Loucy (cell line): Measurements from ENCODE around the gene PAN2.
A peak's percentile ranks its signal among the peaks of the same experiment; 100 is the strongest.
"Not testable (repeated sequence)": the region's sequence is repeated elsewhere in the genome, so short reads cannot be mapped to it uniquely, and the experiment has no call there.

Source experiments
- H2AFZ ChIP-seq: fragments of 200-600 bp; sonication (generic); 2 replicates; pipeline ENCODE4 v1.6.0; 2016; ENCODE audit warnings: antibody characterized with exemption, mild to moderate bottlenecking, low read length, moderate library complexity
- H3F3A ChIP-seq: fragments of 200-600 bp; 2 replicates; pipeline ENCODE4 v1.6.0; 2016; ENCODE audit warnings: antibody characterized with exemption, low read depth, mild to moderate bottlenecking
- H3K27me3 ChIP-seq: fragments of 200-600 bp; sonication (generic); 2 replicates; pipeline ENCODE4 v1.6.1; 2014; ENCODE audit warnings: low read length, mild to moderate bottlenecking; ENCODE audit not compliant: insufficient read depth, poor library complexity, severe bottlenecking
- H3K36me3 ChIP-seq: fragments of 200-600 bp; sonication (generic); 2 replicates; pipeline ENCODE4 v1.6.1; 2016; ENCODE audit warnings: low read length; ENCODE audit not compliant: insufficient read depth
- H3K4me1 ChIP-seq: fragments of 200-600 bp; sonication (generic); 2 replicates; pipeline ENCODE4 v1.5.1; 2014; ENCODE audit warnings: low read length, mild to moderate bottlenecking; ENCODE audit not compliant: insufficient read depth, poor library complexity, severe bottlenecking
- H3K4me2 ChIP-seq: fragments of 200-600 bp; sonication (generic); 2 replicates; pipeline ENCODE4 v1.6.0; 2014; ENCODE audit warnings: antibody characterized with exemption, low read length, low read depth, mild to moderate bottlenecking; ENCODE audit not compliant: poor library complexity, severe bottlenecking
- H3K4me3 ChIP-seq: fragments of 200-600 bp; sonication (generic); 2 replicates; pipeline ENCODE4 v1.5.1; 2014; ENCODE audit warnings: low read length, mild to moderate bottlenecking, mixed read lengths; ENCODE audit not compliant: poor library complexity, severe bottlenecking
- H3K79me2 ChIP-seq: fragments of 200-600 bp; sonication (generic); 2 replicates; pipeline ENCODE4 v1.6.1; 2014; ENCODE audit warnings: low read length; ENCODE audit not compliant: insufficient read depth
- H3K9ac ChIP-seq: fragments of 200-600 bp; sonication (generic); 2 replicates; pipeline ENCODE4 v1.6.0; 2014; ENCODE audit warnings: mild to moderate bottlenecking, low read depth, low read length, moderate library complexity; ENCODE audit not compliant: poor library complexity, severe bottlenecking
- H3K9me2 ChIP-seq: fragments of 200-600 bp; sonication (generic); replicated peaks from 2 replicates; pipeline ENCODE4 v1.6.1; 2016; ENCODE audit warnings: low read depth, low read length, mixed read lengths
- H3K9me3 ChIP-seq: fragments of 200-600 bp; sonication (generic); 2 replicates; pipeline ENCODE4 v1.6.1; 2014; ENCODE audit warnings: mild to moderate bottlenecking, antibody characterized with exemption, low read length, low read depth; ENCODE audit not compliant: insufficient read depth
- H4K20me1 ChIP-seq: fragments of 200-600 bp; sonication (generic); 2 replicates; pipeline ENCODE4 v1.6.0; 2014; ENCODE audit warnings: antibody characterized with exemption, low read length, mild to moderate bottlenecking; ENCODE audit not compliant: insufficient read depth, poor library complexity, severe bottlenecking
- EZH2phosphoT487 ChIP-seq: fragments of 200-600 bp; IDR thresholded peaks from 2 replicates; pipeline ENCODE4 v1.6.1; 2018; ENCODE audit warnings: antibody characterized with exemption, mild to moderate bottlenecking, moderate library complexity, borderline replicate concordance
- TF ChIP-seq, protein P1 (sequence below): fragments of 200-600 bp; sonication (generic); conservative IDR thresholded peaks from 2 replicates; pipeline ENCODE4 v1.5.1; 2014; ENCODE audit warnings: mild to moderate bottlenecking, antibody characterized with exemption, low read length

Gene PAN2

DNA sequence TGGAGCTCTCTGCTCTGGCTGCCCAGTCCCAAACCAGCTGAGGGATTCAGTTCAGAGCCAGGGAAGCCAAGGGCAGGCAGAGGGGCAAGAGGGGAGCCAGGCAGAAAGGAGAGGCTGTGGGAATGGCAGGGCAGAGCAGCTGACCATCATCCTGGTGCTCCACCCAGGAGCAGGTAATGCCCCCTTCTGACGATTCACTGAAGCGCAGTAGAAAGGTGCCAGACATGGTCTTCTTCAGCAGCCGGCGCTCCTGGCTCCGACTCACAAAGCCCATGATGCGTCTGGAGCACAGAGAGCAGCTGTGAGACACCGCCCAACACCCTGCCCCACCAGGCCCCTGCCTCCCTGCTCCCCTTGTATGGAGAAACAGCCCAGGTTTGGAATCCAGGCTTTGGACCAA lies 12.9 kb upstream of the PAN2 start:
- H3K9me2 ChIP-seq = no peaks in the 10 kb centered on the region
- H2AFZ ChIP-seq = no peak overlapping the region
- H3K4me3 ChIP-seq = no peak overlapping the region
- H3K79me2 ChIP-seq = no peaks in the 10 kb centered on the region
- no peaks in the 10 kb centered on the region for H3K9me3 ChIP-seq
- H3K36me3 ChIP-seq = peaks cover 46% of the 10 kb centered on the region; the same call in 1 of the 2 replicates
- H3F3A ChIP-seq = no peaks in the 10 kb centered on the region
- H3K4me2 ChIP-seq = no peak overlapping the region
- no peaks in the 10 kb centered on the region for H4K20me1 ChIP-seq
- no peaks in the 10 kb centered on the region for H3K27me3 ChIP-seq
- H3K4me1 ChIP-seq = no peaks in the 10 kb centered on the region
- TF ChIP-seq, protein P1, sequence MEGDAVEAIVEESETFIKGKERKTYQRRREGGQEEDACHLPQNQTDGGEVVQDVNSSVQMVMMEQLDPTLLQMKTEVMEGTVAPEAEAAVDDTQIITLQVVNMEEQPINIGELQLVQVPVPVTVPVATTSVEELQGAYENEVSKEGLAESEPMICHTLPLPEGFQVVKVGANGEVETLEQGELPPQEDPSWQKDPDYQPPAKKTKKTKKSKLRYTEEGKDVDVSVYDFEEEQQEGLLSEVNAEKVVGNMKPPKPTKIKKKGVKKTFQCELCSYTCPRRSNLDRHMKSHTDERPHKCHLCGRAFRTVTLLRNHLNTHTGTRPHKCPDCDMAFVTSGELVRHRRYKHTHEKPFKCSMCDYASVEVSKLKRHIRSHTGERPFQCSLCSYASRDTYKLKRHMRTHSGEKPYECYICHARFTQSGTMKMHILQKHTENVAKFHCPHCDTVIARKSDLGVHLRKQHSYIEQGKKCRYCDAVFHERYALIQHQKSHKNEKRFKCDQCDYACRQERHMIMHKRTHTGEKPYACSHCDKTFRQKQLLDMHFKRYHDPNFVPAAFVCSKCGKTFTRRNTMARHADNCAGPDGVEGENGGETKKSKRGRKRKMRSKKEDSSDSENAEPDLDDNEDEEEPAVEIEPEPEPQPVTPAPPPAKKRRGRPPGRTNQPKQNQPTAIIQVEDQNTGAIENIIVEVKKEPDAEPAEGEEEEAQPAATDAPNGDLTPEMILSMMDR = peak; percentile 40
- TF ChIP-seq EZH2phosphoT487 = no peak
- H3K9ac ChIP-seq = no peak overlapping the region

DNA sequence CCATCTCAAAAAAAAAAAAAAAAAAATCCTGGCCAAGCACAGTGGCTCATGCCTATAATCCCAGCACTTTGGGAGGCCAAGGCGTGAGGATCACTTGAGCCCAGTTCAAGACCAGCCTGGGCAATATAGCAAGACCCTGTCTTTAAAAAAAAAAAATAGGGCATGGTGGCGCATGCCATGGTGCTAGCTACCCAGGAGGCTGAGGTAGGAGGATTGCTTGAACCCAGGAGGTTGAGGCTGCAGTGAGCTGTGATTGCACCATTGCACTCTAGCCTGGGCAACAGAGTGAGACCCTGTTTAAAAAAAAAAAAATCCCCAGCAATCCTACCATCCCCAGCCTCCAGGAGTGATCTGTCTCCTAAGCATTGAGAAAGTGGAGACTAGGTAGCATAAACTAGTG lies 8.5 kb upstream of the PAN2 start:
- H3F3A ChIP-seq, H3K4me1 ChIP-seq, H3K4me2 ChIP-seq, H3K27me3 ChIP-seq, H2AFZ ChIP-seq, H3K9me3 ChIP-seq, H3K9me2 ChIP-seq, H3K4me3 ChIP-seq, H4K20me1 ChIP-seq, H3K9ac ChIP-seq, H3K79me2 ChIP-seq: not testable (repeated sequence)
- H3K36me3 ChIP-seq = peaks cover 13% of the 10 kb centered on the region; the same call in 1 of the 2 replicates

DNA sequence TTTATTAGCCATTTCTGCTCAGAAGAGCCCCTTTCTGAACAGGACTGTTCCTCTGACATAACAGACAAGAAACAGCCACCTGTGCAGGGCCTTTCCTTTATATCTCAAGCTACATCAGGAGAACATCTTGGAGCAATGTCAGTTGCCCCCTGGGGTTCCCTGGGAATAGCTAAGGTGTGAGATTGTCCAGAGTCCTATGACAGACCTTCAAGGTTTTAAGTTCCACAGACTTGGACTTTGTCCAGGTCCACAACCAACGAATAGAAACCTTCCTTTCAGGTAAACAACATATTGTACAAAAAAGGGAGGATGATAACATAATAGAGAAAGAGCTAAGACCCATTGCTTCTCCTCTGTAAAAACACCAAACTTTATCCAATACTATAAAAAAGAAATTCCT lies 7.8 kb upstream of the PAN2 start:
- Histone ChIP-seq H3K9me2 (no peaks in the 10 kb centered on the region), H3K9me3 (no peaks in the 10 kb centered on the region), H2AFZ (no peak overlapping the region), H3K79me2 (no peaks in the 10 kb centered on the region), H3K4me3 (no peak overlapping the region), H3K4me1 (peaks cover 4% of the 10 kb centered on the region), H3K27me3 (no peaks in the 10 kb centered on the region), H3F3A (no peaks in the 10 kb centered on the region), H3K9ac (no peak overlapping the region), H3K36me3 (peaks cover 13% of the 10 kb centered on the region; the same call in 1 of the 2 replicates), H3K4me2 (no peak overlapping the region), H4K20me1 (no peaks in the 10 kb centered on the region)
- TF ChIP-seq EZH2phosphoT487 = no peak
- TF ChIP-seq, protein P1 = no peak

DNA sequence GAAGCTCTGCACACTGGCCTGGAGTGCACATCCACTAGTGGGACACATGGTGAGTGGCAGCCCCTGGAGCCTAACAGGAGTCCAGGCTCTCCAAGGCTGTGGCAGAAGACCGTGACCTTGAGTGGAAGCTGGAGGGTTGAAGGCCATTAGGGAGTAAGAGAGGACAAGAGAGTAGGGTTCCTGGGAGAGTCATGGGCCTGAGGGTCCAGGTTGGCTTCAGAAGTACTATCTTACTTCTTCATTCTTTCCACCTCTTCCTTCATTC lies 5.3 kb upstream of the PAN2 start:
- Histone ChIP-seq H3K27me3 (no peaks in the 10 kb centered on the region), H3K9ac (no peak overlapping the region), H3K36me3 (peaks cover 5% of the 10 kb centered on the region; the same call in 1 of the 2 replicates), H3K9me2 (no peaks in the 10 kb centered on the region), H3K9me3 (no peaks in the 10 kb centered on the region), H3K4me3 (no peak overlapping the region), H3K4me1 (peaks cover 12% of the 10 kb centered on the region), H3F3A (no peaks in the 10 kb centered on the region), H2AFZ (no peak overlapping the region), H3K4me2 (no peak overlapping the region), H3K79me2 (peaks cover 6% of the 10 kb centered on the region; the same call in 1 of the 2 replicates), H4K20me1 (no peaks in the 10 kb centered on the region)
- TF ChIP-seq, protein P1 = no peak
- TF ChIP-seq EZH2phosphoT487 = no peak
